C4-2B (cell line): ENCODE data around the gene LRPAP1.
"Not testable (repeated sequence)": the region's sequence is repeated elsewhere in the genome, so short reads cannot be mapped to it uniquely, and the experiment has no call there.

Experiments
- ZFX ChIP-seq: fragments of 450-650 bp; IDR thresholded peaks from 2 replicates; pipeline ENCODE4 v1.6.1; 2017
- TF ChIP-seq, protein P1 (sequence below): fragments of 450-650 bp; conservative IDR thresholded peaks from 2 replicates; pipeline ENCODE4 v1.5.1; 2017; ENCODE audit warnings: mild to moderate bottlenecking

DNA sequence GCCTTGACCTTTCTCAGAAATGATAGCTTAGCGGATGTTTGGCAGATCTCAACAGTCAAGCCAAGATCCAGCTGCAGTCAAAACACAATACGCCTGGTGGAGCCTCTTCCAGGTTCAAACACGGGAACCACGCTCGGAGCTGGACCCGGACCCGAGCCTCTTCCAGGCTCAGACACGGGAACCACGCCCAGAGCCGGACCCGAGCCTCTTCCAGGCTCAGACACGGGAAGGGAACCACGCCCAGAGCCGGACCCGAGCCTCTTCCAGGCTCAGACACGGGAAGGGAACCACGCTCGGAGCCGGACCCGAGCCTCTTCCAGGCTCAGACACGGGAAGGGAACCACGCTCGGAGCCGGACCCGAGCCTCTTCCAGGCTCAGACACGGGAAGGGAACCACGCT lies 20.6 kb downstream of the LRPAP1 start:
- TF ChIP-seq, protein P1, sequence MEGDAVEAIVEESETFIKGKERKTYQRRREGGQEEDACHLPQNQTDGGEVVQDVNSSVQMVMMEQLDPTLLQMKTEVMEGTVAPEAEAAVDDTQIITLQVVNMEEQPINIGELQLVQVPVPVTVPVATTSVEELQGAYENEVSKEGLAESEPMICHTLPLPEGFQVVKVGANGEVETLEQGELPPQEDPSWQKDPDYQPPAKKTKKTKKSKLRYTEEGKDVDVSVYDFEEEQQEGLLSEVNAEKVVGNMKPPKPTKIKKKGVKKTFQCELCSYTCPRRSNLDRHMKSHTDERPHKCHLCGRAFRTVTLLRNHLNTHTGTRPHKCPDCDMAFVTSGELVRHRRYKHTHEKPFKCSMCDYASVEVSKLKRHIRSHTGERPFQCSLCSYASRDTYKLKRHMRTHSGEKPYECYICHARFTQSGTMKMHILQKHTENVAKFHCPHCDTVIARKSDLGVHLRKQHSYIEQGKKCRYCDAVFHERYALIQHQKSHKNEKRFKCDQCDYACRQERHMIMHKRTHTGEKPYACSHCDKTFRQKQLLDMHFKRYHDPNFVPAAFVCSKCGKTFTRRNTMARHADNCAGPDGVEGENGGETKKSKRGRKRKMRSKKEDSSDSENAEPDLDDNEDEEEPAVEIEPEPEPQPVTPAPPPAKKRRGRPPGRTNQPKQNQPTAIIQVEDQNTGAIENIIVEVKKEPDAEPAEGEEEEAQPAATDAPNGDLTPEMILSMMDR: not testable (repeated sequence)
- not testable (repeated sequence) for TF ChIP-seq ZFX
